GM18526 (cell line): ENCODE measurements around the gene EPHA1.

Source experiments
- POLR2A ChIP-seq: IDR thresholded peaks from 3 replicates; pipeline ENCODE4 v1.6.1; 2011; ENCODE audit not compliant: insufficient read length; ENCODE audit errors: extremely low read depth

EPHA1 gene

GRCh38 chr7:143439866-143440265, 31.2 kb upstream of the EPHA1 start:
- TF ChIP-seq POLR2A, result no peak

- no peak for TF ChIP-seq POLR2A
Measured at GRCh38 chr7:143437578-143437977, 28.9 kb upstream of the EPHA1 start.

- TF ChIP-seq POLR2A, result no peak
Measured at GRCh38 chr7:143436325-143436946, 27.8 kb upstream of the EPHA1 start.

GRCh38 chr7:143435266-143435665, 26.6 kb upstream of the EPHA1 start:
- no peak for TF ChIP-seq POLR2A

GRCh38 chr7:143434660-143435059, 26.0 kb upstream of the EPHA1 start:
- no peak for TF ChIP-seq POLR2A

GRCh38 chr7:143433759-143434158, 25.1 kb upstream of the EPHA1 start:
- TF ChIP-seq POLR2A, result no peak

- no peak for TF ChIP-seq POLR2A
Measured at GRCh38 chr7:143431109-143431508, 22.5 kb upstream of the EPHA1 start.

GRCh38 chr7:143429770-143430698, 21.4 kb upstream of the EPHA1 start:
- TF ChIP-seq POLR2A, result no peak

- TF ChIP-seq POLR2A, result no peak
Measured at GRCh38 chr7:143426479-143427142, 18.0 kb upstream of the EPHA1 start.

- no peak for TF ChIP-seq POLR2A
Measured at GRCh38 chr7:143422033-143422432, 13.4 kb upstream of the EPHA1 start.

GRCh38 chr7:143419880-143420279, 11.2 kb upstream of the EPHA1 start:
- no peak for TF ChIP-seq POLR2A

GRCh38 chr7:143418681-143419458, 10.2 kb upstream of the EPHA1 start:
- TF ChIP-seq POLR2A, result no peak

- no peak for TF ChIP-seq POLR2A
Measured at GRCh38 chr7:143417734-143418383, 9.2 kb upstream of the EPHA1 start.

GRCh38 chr7:143416565-143417149, 8.0 kb upstream of the EPHA1 start:
- TF ChIP-seq POLR2A, result no peak
